BLaER1 treated with 17β-estradiol and CSF1 and Interleukin-3, amounts not matched to agents 10 nM and 100 nM (cell line): ENCODE measurements around the gene KRT80.

ENCODE experiments used
- H3K27ac ChIP-seq, 11 experiments: shearing (Covaris generic); formaldehyde crosslinking; 2 replicates each; pipeline ENCODE4 v1.8.1; 2022
- H3K27me3 ChIP-seq, 11 experiments: shearing (Covaris generic); formaldehyde crosslinking; 2 replicates each; pipeline ENCODE4 v1.8.1; 2022
- H3K36me3 ChIP-seq, 11 experiments: shearing (Covaris generic); formaldehyde crosslinking; 2 replicates each; pipeline ENCODE4 v1.8.1; 2022
- H3K4me1 ChIP-seq, 10 experiments: shearing (Covaris generic); formaldehyde crosslinking; 2 replicates each; pipeline ENCODE4 v1.8.1; 2022
- H3K4me2 ChIP-seq, 11 experiments: shearing (Covaris generic); formaldehyde crosslinking; 2 replicates each; pipeline ENCODE4 v1.8.1; 2022
- H3K4me3 ChIP-seq, 10 experiments: shearing (Covaris generic); formaldehyde crosslinking; 2 replicates each; pipeline ENCODE4 v1.8.1; 2022
- H3K9ac ChIP-seq, 11 experiments: shearing (Covaris generic); formaldehyde crosslinking; 2 replicates each; pipeline ENCODE4 v1.8.1; 2022
- H3K9me3 ChIP-seq, 11 experiments: shearing (Covaris generic); formaldehyde crosslinking; replicated peaks in 1 of 11; 2 replicates each; pipeline ENCODE4 v1.8.1; 2022
- H4K20me1 ChIP-seq, 11 experiments: shearing (Covaris generic); formaldehyde crosslinking; 2 replicates each; pipeline ENCODE4 v1.8.1; 2022
- Cebpa-rat ChIP-seq, 11 experiments: shearing (Covaris generic); IDR thresholded peaks; 2 replicates each; pipeline ENCODE4 v1.8.1; 2022

KRT80 gene

GRCh38 chr12:52197371-52198231, 5.8 kb upstream of the KRT80 start:
- H3K4me2 ChIP-seq: peak overlapping the region; percentile 67 to 99 (median 87)
- H3K36me3 ChIP-seq: no peaks in the 10 kb centered on the region
- H3K9ac ChIP-seq: peak overlapping the region; percentile 31 to 83 (median 74); a peak in 21 of 22 replicates
- peak overlapping the region; percentile 56 to 97 (median 93); a peak in 21 of 22 replicates for H3K27ac ChIP-seq
- peak overlapping the region in 5 of 10 experiments; percentile 9 to 42 (median 19); a peak in 7 of 20 replicates for H3K4me3 ChIP-seq
- H3K27me3 ChIP-seq: no peaks in the 10 kb centered on the region
- TF ChIP-seq Cebpa-rat (IDR thresholded peaks at IDR 0.05): peak in 4 of 11 experiments; percentile 17 to 64 (median 36); a peak in 5 of 22 replicates
- H3K4me1 ChIP-seq: peaks cover 69 to 100% (median 95%) of the 10 kb centered on the region in 10 experiments
- no peaks in the 10 kb centered on the region for H4K20me1 ChIP-seq
- no peaks in the 10 kb centered on the region for H3K9me3 ChIP-seq

GRCh38 chr12:52195065-52195730, 3.4 kb upstream of the KRT80 start:
- Histone ChIP-seq H3K27ac (peak overlapping the region in 10 of 11 experiments; percentile 16 to 97 (median 64); a peak in 18 of 22 replicates), H3K4me2 (peak overlapping the region; percentile 58 to 99 (median 85)), H3K27me3 (no peaks in the 10 kb centered on the region), H3K36me3 (no peaks in the 10 kb centered on the region), H3K4me3 (no peak overlapping the region), H3K4me1 (peaks cover 71 to 100% (median 95%) of the 10 kb centered on the region in 10 experiments), H4K20me1 (no peaks in the 10 kb centered on the region), H3K9ac (peak overlapping the region in 8 of 11 experiments; percentile 4 to 56 (median 23); a peak in 7 of 22 replicates), H3K9me3 (no peaks in the 10 kb centered on the region)
- no peak for TF ChIP-seq Cebpa-rat (IDR thresholded peaks at IDR 0.05)

- Histone ChIP-seq H3K27ac (peak overlapping the region in 10 of 11 experiments; percentile 16 to 97 (median 64); a peak in 18 of 22 replicates), H3K9me3 (no peaks in the 10 kb centered on the region), H3K4me2 (peak overlapping the region; percentile 58 to 99 (median 85)), H4K20me1 (no peaks in the 10 kb centered on the region), H3K36me3 (no peaks in the 10 kb centered on the region), H3K27me3 (no peaks in the 10 kb centered on the region), H3K9ac (peak overlapping the region in 10 of 11 experiments; percentile 12 to 56 (median 34); a peak in 14 of 22 replicates), H3K4me3 (no peak overlapping the region), H3K4me1 (peaks cover 75 to 100% (median 95%) of the 10 kb centered on the region in 10 experiments)
- TF ChIP-seq Cebpa-rat (IDR thresholded peaks at IDR 0.05): no peak
These were observed 2.2 kb upstream of the KRT80 start for GRCh38 chr12:52193991-52194390.

GRCh38 chr12:52193532-52193931, 1.7 kb upstream of the KRT80 start:
- Histone ChIP-seq H3K27me3 (no peaks in the 10 kb centered on the region), H3K9me3 (no peaks in the 10 kb centered on the region), H3K9ac (peak overlapping the region in 9 of 11 experiments; percentile 6 to 56 (median 28); a peak in 13 of 22 replicates), H4K20me1 (no peaks in the 10 kb centered on the region), H3K27ac (peak overlapping the region; percentile 7 to 97 (median 63); a peak in 19 of 22 replicates), H3K4me2 (peak overlapping the region; percentile 58 to 99 (median 85)), H3K4me1 (peaks cover 75 to 100% (median 95%) of the 10 kb centered on the region in 10 experiments), H3K4me3 (no peak overlapping the region), H3K36me3 (no peaks in the 10 kb centered on the region)
- no peak for TF ChIP-seq Cebpa-rat (IDR thresholded peaks at IDR 0.05)

GRCh38 chr12:52190860-52191729, 719 bp downstream of the KRT80 start:
- no peaks in the 10 kb centered on the region for H4K20me1 ChIP-seq
- peaks cover 70 to 100% (median 98%) of the 10 kb centered on the region in 10 experiments for H3K4me1 ChIP-seq
- H3K9ac ChIP-seq: peak overlapping the region in 9 of 11 experiments; percentile 7 to 60 (median 42); a peak in 13 of 22 replicates
- TF ChIP-seq Cebpa-rat (IDR thresholded peaks at IDR 0.05): no peak
- peak overlapping the region in 10 of 11 experiments; percentile 32 to 95 (median 60); a peak in 18 of 22 replicates for H3K27ac ChIP-seq
- peak overlapping the region; percentile 58 to 99 (median 85) for H3K4me2 ChIP-seq
- H3K4me3 ChIP-seq: no peak overlapping the region
- H3K36me3 ChIP-seq: no peaks in the 10 kb centered on the region
- H3K9me3 ChIP-seq: no peaks in the 10 kb centered on the region
- no peaks in the 10 kb centered on the region for H3K27me3 ChIP-seq

- H3K27me3 ChIP-seq: no peaks in the 10 kb centered on the region
- H3K27ac ChIP-seq: peak overlapping the region in 10 of 11 experiments; percentile 10 to 78 (median 55); a peak in 16 of 22 replicates
- H3K4me1 ChIP-seq: peaks cover 75 to 100% (median 99%) of the 10 kb centered on the region in 10 experiments
- H3K9ac ChIP-seq: peak overlapping the region in 7 of 11 experiments; percentile 4 to 48 (median 28); a peak in 8 of 22 replicates
- H3K9me3 ChIP-seq: no peaks in the 10 kb centered on the region
- no peak overlapping the region; a peak in 1 of 20 replicates for H3K4me3 ChIP-seq
- no peaks in the 10 kb centered on the region for H3K36me3 ChIP-seq
- no peaks in the 10 kb centered on the region for H4K20me1 ChIP-seq
- peak overlapping the region; percentile 58 to 99 (median 77) for H3K4me2 ChIP-seq
- TF ChIP-seq Cebpa-rat (IDR thresholded peaks at IDR 0.05): no peak
These were observed 2.2 kb downstream of the KRT80 start for GRCh38 chr12:52189376-52190174.

- Histone ChIP-seq H3K9me3 (no peaks in the 10 kb centered on the region), H3K4me2 (peak overlapping the region; percentile 58 to 99 (median 77); a peak in 19 of 22 replicates), H3K9ac (peak overlapping the region in 7 of 11 experiments; percentile 4 to 51 (median 32); a peak in 7 of 22 replicates), H3K36me3 (no peaks in the 10 kb centered on the region), H3K4me3 (no peak overlapping the region), H3K4me1 (peaks cover 75 to 100% (median 98%) of the 10 kb centered on the region in 10 experiments), H3K27ac (peak overlapping the region in 9 of 11 experiments; percentile 31 to 78 (median 55); a peak in 16 of 22 replicates), H4K20me1 (no peaks in the 10 kb centered on the region), H3K27me3 (no peaks in the 10 kb centered on the region)
- no peak for TF ChIP-seq Cebpa-rat (IDR thresholded peaks at IDR 0.05)
These were observed 3.2 kb downstream of the KRT80 start for GRCh38 chr12:52188658-52189057.
